GM19463 (cell line): ENCODE data around the gene DIS3L2.
"Not testable (repeated sequence)": the region's sequence is repeated elsewhere in the genome, so short reads cannot be mapped to it uniquely, and the experiment has no call there.

Experiments used
- ATAC-seq: cut with Tn5 transposase; IDR thresholded peaks from one replicate; pipeline ENCODE4 v1.9.1; 2021; ENCODE audit warnings: mild to moderate bottlenecking, moderate library complexity; ENCODE audit not compliant: unreplicated experiment

DIS3L2 gene

DNA sequence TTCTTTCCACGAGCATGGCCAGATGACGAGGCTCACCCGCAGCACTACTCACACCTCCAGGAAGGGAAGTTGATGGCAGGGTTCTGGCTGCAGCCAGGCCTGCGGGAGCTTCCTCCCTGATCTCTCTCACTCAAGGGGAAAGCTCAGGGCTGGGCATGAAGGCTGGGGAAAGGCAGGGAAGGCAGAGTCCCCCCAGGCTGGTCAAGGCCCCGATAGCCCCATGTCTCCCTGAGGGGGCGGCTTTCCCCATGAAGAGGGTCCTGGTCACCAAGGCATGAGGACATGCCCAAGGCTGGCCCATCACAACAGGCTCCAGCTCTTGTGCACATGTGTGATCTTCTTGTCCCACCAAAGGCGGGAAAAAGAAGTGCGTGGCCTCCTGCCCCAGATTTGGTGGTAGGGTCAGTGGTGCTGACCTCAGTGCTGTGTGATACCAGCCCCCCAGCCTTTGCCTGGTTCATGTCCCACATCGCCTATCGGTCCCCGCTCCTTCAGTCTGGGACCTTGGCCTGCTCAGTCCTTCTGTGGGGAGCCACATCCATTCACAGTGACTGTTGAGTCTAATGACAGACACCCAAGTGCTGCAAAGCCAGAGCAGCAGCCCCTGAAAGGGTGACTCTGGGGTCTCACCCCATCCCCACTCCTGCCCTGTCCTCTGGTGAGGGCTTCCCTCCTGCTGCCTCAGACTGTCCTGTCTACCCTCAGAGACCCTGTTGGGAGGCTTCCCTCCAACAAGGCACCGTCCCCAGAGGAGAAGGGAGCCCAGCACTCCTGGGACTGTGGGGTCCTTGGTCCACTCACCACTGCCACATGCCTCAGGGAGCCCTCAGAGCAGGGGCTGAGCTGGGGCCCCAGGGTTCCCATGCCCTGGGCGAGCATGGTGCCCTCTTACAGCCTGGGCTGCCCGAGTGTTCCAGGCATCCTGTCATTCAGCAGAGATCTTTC lies 367.3 kb downstream of the DIS3L2 start:
- ATAC-seq = no peak

DNA sequence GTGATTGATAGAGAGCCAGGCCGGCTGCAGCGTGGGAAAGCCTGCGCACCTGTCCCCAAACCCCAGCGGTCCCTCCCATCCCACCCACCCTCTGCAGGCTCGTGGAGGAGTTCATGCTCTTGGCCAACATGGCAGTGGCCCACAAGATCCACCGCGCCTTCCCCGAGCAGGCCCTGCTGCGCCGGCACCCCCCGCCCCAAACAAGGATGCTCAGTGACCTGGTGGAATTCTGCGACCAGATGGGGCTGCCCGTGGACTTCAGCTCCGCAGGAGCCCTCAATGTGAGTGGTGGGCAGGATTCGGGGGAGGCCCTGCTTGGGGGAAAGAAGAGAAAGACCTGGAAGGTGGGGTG lies 368.2 kb downstream of the DIS3L2 start:
- no peak for ATAC-seq

DNA sequence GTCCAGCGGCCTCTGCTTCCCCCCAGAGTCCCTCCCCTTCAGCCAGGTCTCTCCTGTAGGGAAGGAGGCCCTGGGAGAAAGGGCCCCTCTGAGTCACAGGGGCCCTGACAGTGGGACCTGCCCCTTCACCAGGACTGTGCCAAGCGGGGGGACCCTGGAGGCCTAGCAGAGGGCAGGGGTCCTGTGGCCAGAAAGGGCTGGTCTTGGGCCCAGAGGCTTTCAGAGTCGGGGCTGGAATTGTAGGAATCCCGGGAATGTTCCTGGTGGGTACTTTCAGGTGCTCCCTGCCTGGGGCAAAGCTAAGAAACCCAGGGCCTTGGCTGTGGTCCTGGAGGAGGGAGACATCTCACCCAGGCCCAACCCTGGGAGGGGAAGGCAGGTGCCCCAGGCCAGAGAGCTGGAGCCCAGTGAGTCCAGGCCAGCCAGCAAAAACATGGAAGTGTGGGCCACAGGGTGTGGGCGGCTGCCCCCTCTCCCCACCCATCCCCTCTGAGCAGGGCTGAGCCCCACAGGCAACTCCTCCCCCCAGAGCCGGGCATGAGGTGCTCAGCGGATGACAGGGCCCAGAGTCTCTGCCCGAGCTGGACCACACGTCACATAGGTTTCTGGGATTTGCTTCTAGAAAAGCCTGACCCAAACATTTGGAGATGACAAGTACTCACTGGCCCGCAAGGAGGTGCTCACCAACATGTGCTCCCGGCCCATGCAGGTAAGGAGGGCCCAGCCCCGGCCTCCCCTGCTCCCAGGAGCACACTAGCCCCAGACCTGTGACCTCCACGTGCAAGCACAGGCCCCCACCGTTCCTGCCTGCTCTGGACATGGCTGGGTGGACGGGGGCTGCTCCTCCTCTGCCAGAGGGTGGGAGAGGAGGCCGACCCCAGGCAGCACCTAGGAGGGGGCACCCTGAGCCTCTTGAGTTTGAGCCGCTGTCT lies 368.8 kb downstream of the DIS3L2 start:
- no peak for ATAC-seq

DNA sequence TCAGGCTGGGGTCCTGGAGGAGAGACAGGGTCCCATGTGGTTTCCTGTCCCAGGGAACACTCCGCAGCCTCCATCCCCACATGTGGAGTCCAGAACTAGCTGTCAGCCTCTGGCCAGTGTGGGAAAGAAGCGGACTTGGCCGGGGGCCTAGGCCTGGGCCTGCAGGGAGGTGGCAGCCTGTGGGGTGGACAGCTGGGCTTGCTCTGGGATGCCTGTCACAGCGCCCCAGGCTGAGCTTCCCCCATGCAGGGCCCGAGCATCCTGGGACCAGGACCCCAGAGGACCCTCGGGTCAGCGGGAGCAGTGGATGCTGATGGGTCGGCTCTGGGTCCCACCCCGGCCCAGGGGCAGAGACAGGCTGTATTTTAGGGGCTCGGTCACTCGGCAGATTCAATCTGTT lies 369.5 kb downstream of the DIS3L2 start:
- ATAC-seq = not testable (repeated sequence)

DNA sequence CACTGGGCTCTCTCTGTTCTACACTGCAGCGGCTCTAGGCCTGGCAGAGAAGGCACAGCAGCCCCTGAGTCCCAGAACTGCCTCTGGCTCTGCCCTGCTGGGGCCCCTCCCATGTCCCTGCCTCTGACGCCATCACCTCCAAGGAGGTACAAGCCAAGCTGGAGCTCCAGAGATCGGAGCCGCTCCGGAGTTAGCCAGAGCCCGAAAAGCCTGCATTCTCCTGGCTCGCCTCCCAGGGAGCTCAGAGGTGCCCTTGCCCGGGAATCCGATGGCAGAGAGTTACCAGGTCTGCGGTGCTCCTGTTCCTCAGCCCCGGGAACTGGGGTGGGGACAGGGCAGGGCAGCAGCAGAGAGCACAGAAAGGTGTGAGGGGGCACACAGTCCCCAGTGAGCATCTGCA lies 370.1 kb downstream of the DIS3L2 start:
- not testable (repeated sequence) for ATAC-seq

DNA sequence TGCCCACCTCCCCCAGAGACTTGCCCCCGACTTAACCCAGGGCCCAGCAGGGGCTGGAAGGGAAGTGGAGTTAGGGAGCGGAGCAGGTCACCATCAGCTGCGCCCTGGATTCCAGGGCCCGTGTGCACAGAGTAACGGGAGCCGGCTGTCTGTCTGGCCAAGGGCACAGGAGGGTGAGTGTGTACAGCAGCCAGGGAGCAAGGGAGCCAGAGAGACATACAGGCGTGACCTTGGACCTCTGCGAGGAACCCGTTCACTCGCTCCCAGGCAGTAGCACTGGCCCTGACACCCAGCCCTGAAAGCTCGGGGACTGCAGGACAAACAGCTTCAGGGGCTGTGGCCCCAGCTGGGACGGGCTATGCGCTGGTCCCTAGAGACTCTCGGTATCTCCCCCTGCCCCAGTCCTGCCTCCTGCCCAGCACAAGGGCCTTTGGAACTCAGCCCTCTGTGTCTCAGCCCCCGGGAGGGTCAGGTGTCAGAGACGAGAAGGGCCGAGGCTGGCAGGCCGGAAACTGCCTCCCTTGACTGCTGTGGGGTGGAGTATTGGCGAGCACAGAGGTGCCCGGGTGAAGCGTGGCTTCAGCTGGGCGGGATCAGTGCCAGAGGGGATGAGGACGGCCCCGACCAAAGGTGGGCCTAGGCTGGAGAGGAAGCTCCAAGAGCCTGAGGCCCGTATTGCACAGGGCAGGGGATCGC lies 370.9 kb downstream of the DIS3L2 start:
- not testable (repeated sequence) for ATAC-seq

DNA sequence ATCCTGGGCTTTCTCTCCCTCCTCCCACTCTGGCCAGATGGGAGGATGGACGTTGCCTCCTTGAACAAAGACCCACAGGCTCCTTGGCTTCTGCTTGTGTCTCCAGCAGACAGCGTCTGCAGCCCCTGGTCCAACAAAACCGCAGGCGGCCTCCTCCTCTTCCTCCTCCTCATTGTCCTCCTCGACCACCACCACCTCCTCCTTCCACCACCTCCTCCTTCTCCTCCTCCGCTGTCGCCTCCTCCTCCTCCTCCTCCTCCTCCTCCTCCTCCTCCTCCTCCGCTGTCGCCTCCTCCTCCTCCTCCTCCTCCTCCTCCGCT lies 371.4 kb downstream of the DIS3L2 start:
- ATAC-seq = no peak

DNA sequence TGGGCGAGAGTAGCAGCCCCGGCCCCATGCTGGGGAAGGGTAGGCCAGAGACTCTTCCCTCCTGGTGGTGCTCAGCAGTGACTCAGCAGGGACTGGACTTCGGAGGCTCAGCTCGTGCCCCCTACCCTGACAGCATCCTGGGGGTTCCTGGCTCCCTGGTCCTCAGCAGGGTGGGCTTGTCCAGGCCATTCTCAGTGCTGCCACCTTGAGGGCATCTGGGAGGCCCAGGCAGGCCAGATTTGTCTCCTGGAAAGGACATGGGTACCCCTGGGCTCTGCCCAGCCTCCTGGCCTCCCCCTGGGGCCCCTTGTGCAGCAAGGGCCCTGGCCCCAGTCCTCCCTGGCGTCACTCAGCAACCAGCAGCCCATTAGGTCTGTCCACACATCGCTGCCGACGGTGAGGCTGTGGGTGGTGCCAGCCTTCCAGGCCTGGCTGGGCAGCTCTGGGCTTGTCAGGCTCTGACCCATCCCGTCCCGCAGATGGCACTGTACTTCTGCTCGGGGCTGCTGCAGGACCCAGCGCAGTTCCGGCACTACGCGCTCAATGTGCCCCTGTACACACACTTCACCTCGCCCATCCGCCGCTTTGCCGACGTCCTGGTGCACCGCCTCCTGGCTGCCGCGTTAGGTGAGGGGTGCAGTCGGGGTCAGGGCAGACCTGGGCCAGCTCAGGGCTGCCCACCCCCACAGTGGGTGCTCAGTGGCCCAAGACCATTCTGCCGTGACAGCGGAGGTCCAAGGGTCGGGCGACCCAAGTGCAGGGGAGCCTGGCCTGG lies 372.0 kb downstream of the DIS3L2 start:
- ATAC-seq = no peak

DNA sequence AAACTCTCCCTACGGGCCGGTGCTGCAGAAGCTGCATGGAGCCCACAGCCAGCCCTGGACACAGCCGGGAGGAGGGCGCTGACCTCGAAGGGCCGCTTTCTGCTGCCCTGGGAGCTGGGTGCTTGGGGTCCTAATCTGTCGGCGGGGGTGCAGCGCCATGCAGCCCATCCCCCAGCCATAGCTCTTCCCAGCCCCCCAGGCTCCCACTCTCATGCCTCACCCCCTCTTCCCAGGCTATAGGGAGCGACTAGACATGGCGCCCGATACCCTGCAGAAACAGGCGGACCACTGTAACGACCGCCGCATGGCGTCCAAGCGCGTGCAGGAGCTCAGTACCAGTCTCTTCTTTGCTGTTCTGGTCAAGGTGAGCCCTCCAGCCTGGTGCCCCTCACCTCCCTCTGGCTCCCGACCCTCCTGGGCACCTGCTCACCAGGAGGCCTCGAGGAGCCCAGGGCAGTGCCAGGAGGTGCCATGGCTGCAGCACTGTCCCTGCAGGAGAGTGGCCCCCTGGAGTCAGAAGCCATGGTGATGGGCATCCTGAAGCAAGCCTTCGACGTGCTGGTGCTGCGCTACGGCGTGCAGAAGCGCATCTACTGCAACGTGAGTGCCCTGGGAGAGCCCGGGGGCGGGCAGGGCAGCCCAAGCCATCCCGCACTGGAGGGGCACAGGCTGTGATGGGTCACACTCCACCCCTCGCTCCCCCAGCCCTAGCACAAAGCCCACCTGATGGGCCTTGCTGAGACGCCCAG lies 372.8 kb downstream of the DIS3L2 start:
- not testable (repeated sequence) for ATAC-seq

DNA sequence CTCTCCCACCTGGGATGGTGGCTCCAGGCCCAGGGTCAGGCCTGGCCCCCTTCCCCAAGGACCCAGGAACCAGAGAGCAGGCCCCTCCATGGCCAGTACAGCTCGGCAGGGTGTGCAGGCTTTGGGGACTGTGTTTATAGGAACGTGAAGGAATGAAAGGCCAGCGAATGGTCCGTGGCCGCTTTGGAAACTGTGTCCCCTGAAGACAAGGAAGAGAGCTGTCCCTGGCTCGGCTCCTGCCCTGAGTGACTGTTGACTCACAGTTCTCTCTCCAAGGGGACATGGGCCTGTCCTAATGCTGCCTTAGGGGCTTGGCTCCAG lies 373.3 kb downstream of the DIS3L2 start:
- not testable (repeated sequence) for ATAC-seq

DNA sequence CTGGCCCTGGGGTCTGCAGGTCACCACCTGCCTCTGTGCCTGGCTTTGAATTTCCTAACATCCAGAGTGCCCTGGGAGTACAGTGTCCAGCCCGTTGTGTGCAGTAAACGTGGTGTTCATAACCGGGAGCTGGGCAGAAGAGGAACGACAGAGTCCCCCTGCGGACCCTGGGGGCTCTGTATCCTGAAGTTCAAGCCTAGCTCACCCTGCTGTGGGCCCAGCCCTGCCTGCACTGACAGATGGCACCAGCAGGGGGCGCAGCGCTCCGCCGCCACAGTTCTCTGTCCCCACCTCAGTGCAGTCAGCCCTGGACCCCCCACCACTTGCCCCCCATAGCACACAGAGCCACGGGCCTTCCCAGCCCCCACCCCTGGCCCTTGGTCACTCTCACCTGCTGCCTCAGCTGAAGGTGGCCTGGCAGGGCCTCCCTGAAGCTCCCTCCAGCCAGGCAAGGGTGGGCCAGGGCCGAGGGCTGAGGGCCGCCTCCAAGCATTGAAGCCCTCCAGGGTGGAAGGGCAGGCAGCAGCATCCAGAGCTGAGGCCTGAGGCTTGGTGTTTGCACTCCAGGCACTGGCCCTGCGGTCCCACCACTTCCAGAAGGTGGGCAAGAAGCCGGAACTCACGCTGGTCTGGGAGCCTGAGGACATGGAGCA lies 373.8 kb downstream of the DIS3L2 start:
- ATAC-seq = not testable (repeated sequence)

DNA sequence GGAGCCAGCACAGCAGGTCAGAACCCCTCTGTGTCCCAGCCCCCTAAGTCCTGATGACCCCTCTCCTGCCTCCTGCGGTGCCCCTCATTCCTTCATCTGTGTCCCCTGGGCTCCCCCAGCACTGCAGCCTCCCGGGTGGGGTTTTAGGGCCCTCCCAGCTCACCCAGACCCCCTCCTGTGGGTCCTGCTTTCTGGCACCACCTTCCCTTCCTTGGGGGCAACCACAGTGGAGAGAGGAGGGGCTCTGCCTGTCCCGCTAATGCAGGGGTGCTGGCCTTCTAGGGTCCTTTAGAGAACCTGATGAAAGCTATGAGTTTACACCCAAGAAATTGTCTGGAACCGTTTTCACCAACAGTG lies 374.3 kb downstream of the DIS3L2 start:
- no peak for ATAC-seq

DNA sequence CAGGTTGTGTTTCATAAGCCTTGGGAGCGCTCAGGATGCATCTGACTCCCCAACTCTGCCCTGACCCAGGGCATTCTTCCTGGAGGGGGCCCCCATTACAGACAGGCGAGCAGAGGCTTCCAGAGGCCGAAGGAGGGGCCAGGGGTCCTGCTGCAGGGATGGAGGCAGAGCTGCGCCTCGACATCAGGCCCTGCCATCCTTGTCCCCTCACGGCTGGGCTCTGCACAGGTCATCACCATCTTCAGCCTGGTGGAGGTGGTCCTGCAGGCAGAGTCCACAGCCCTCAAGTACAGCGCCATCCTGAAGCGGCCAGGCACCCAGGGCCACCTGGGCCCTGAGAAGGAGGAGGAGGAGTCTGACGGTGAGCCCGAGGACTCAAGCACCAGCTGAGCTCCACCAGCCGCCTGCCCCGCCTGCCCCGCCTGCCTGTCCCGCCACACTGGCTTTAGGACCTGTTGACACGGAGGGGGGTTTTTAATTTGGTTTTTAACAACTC lies 374.8 kb downstream of the DIS3L2 start:
- ATAC-seq = no peak

DNA sequence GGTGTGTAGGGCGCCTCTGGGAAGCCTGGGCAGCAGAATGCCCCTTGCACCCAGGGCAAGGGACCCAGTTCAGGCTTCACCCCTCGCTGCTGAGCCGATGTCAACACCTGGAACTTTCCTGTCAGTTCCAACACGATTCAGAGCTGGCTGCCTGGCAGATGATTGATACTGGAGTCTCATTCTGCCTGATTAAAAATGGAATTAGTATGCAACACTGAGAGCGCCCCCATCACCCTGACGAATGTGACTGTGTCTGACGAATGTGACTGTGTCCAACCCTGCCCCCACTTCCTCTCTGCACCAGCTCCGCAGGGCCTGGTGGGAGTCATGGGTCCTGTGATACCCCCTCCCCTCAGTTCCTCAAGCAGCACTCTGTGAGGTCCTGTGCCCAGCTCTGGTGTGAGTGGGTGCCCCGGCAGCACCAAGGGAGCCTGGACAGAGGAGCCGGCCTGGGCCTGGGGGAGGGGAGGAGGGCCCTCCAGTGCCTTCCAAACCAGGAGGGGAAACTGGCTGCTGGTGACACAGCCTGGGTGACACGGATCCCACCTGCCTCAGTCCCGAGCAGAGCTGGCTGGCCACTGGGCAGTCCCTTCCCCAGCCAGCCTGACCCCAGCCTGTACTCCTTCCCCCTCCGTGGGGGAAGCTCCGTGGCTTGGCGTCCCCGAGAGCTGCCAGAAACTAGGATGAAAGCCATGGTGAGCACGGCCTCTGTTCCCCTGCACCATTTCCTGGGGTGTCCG lies 375.6 kb downstream of the DIS3L2 start:
- no peak for ATAC-seq

DNA sequence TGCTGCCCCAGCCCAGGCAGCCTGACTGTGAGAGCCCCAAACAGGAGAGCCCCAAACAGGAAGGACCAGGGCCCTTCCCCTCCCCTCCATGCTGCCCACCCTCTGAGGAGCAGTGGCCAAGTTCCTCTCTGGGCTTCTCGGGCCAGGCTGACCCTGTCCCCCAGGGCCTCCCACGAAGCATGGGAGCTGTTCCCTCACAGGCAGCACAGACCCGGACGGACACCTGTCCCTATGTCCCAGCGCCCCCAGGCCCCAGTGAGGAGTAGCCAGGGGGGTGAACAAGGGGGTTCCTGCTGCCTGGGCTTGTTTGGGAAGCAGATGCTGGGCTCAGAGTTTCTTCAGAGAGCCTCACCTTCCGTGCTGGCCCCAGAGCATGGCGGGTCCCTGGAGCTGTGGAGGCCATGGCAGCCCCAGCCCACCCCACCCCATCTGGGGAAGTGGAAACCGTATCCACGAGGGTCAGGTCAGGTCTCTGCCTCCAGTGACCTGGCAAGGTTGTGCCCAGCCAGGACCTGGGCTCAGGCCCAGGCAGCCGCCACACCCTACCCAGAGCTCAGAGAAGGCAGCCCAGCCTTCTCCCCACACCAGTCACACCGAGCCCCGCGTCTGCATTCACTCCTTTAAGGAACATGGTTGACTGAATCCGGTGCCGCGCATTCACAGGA lies 376.7 kb downstream of the DIS3L2 start:
- not testable (repeated sequence) for ATAC-seq

DNA sequence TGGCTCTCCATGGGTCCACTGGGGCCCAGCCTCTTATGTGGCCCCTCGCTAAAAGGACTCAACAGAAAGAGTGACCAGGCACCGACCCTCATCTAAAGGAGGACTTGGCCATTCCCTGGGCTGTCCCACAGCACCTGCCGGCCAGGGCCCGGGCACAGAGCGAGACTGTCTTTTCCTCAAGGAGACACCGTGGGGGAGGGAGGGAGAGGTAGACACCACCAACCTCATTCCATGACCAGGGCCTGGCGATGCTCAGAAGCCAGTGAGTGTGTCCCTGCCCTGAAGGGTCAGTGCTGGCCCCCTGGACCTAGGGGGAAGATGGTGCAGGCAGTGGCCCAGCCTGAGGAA lies 377.2 kb downstream of the DIS3L2 start:
- ATAC-seq = no peak

DNA sequence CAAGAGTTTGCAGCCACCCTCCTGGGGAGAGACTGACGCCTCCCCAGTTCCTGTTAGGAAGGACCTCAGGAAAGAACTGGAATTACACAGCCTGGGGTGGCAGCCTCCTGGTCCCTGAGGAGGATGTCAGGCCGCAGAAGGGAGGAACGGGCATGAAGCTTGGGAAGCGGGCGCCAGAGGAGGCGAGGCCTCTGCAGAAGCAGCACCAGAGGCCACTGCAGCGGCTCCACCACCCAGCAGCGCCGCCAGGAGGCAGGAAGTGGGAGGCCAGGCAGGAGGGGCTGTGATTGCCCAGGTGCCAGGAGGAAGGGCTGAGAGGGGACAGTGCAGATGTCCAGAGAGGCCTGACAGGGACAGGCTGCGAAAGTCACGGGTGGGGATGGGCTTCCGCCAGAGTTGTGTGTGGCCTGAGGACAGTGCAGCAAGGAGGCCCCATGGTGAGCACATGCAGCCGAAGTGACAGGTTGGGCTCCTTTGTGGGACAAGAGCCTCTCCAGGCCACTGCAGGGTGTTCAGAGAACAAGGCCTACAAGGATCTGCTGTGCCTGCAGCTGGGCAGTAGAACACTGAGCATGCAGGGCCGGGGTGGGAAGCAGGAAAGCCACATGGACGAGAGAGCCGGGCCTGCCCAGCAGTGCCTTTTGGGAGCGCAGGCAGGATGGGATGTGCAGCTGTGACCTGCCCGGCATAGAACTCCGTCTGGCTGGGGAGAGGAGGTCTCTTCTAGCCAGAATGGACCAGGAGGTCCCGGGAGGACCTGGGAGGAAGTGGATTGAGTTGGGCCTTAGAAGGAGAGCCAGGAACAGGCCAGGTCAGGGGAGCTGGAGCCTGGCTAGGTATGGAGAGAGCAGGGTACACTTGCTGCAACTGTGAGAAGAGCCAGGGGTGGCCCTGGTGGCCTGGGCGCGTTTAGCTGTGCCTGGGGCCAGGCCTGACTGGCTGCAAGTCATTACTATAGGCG lies 377.9 kb downstream of the DIS3L2 start:
- no peak for ATAC-seq
